ENCODE measurements around the gene SUGP2.

DNA sequence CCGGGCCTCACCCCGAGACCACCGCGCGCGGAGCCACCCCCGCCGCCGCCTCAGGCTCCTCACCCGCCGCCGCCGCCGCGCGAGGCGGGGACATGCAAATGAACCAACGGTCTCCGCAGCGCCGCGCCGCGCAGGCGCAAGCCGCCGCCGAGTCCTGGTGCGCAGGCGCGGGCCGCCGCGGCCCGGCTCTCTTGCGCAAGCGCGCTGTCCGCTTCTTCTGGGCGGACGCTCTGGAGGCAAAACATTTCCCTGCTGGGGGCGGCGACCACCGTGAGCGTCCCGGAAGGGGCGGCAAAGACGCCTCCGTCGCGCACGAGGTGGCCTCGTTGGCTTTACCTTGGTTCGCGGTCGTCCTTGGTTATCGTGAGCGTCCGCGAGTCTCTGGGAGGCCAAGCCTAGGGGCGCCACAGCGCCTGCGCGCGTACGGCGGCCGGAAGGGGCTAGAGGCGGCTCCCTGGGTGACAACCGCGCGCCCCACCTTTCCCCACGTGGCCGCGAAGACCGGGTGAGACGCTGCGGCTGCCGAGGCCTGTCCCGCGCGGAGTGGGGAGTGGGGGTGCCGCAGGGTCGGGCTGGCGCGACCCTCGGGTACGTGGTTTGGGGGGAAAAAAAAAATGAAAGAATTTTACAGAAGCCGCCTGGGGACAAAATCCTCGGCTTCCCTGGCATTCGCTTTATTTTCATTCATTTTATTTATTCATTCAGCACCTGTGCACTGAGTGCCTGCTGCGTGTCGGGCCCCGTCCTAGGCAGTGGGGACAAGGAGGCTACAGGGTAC lies at the start of gene SUGP2, which contains the start of gene ARMC6:
- no peak for TF ChIP-seq CTCF (IDR thresholded peaks at IDR 0.05; ENCODE audit: insufficient read depth, low read length, poor library complexity, severe bottlenecking)
- no peak for TF ChIP-seq EZH2phosphoT487 (conservative IDR thresholded peaks at IDR 0.05; ENCODE audit: low read length)

All from SU-DHL-6 (cell line).